Non-pigmented ciliary epithelial cell (primary cell): ENCODE results near the gene CAPN13.
"Not testable (repeated sequence)": the region's sequence is repeated elsewhere in the genome, so short reads cannot be mapped to it uniquely, and the experiment has no call there.

Experiments
- DNase-seq: peaks from one replicate; pipeline ENCODE4 v3.0.0-alpha.2; 2010; ENCODE audit warnings: low read depth

The CAPN13 gene

GRCh38 chr2:30705056-30705455, 102.2 kb downstream of the CAPN13 start:
- DNase-seq, result no peak

- no peak for DNase-seq
Measured at GRCh38 chr2:30704309-30705020, 102.8 kb downstream of the CAPN13 start.

GRCh38 chr2:30702694-30703093, 104.6 kb downstream of the CAPN13 start:
- DNase-seq, result no peak

GRCh38 chr2:30701782-30702181, 105.5 kb downstream of the CAPN13 start:
- no peak for DNase-seq

- not testable (repeated sequence) for DNase-seq
Measured at GRCh38 chr2:30697242-30698103, 109.8 kb downstream of the CAPN13 start.

- no peak for DNase-seq
Measured at GRCh38 chr2:30695749-30696148, 111.5 kb downstream of the CAPN13 start.

GRCh38 chr2:30694286-30695055, 112.8 kb downstream of the CAPN13 start:
- DNase-seq, result no peak

GRCh38 chr2:30693821-30694281, 113.4 kb downstream of the CAPN13 start:
- DNase-seq, result no peak

GRCh38 chr2:30692829-30693275, 114.4 kb downstream of the CAPN13 start:
- DNase-seq, result no peak

- no peak for DNase-seq
Measured at GRCh38 chr2:30691948-30692828, 115.1 kb downstream of the CAPN13 start.

GRCh38 chr2:30691091-30691947, 115.9 kb downstream of the CAPN13 start:
- no peak for DNase-seq

- DNase-seq, result no peak
Measured at GRCh38 chr2:30690126-30690561, 117.1 kb downstream of the CAPN13 start.

GRCh38 chr2:30689496-30690125, 117.6 kb downstream of the CAPN13 start:
- no peak for DNase-seq

- DNase-seq, result no peak
Measured at GRCh38 chr2:30688956-30689401, 118.3 kb downstream of the CAPN13 start.

- DNase-seq, result no peak
Measured at GRCh38 chr2:30686669-30687068, 120.6 kb downstream of the CAPN13 start.

GRCh38 chr2:30686000-30686399, 121.2 kb downstream of the CAPN13 start:
- DNase-seq, result no peak

GRCh38 chr2:30684996-30685395, 122.2 kb downstream of the CAPN13 start:
- DNase-seq, result no peak

- DNase-seq, result no peak
Measured at GRCh38 chr2:30684516-30684915, 122.7 kb downstream of the CAPN13 start.

GRCh38 chr2:30684026-30684425, 123.2 kb downstream of the CAPN13 start:
- DNase-seq, result no peak
